ENCODE results near the gene OR14A2. TPM values are rescaled to one million over a fixed set of nuclear protein-coding genes. Genes with fewer than 3 reads are reported as not detected.
"Not testable (repeated sequence)": the region's sequence is repeated elsewhere in the genome, so short reads cannot be mapped to it uniquely, and the experiment has no call there.

The OR14A2 gene
- total and polyA plus RNA-seq, 2 donors (not counting 1 experiment from before 2014, with no cell fraction given), result not detected

DNA sequence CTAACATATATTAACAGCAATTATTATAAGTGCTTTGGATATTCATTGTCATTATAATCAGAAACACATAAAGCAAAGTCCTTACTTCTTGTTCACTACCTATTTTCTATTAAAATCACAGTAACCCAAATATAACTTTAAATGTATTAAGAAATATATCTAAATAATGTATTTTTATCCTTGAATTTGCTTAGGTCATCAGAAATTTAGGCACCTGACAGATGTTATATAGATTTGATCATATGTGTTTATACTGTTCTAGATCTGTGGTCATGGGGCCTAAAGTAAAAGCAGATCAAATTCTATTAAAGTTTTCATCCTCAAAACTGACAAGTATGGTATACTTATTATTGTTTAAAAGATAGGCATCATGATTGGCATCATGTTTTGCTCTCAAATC lies 21.7 kb upstream of the OR14A2 start:
- H3K9me3 Mint-ChIP-seq (ENCODE audit: insufficient read depth), result no peaks in the 10 kb centered on the region
- no peak overlapping the region for H3K4me3 Mint-ChIP-seq
- Histone ChIP-seq H3K36me3 (replicated peaks in 1 of 2; ENCODE audit: control extremely low read depth in 1 of 2, control insufficient read depth in 1 of 2, extremely low read depth in 1 of 2, insufficient read depth in 2 of 2, low read length in 1 of 2) (no peaks in the 10 kb centered on the region), H3K27me3 (replicated peaks in 1 of 4; ENCODE audit: control extremely low read depth in 1 of 4, control insufficient read depth in 3 of 4, insufficient read depth in 4 of 4, low read length in 3 of 4) (no peaks in the 10 kb centered on the region), H3K79me2 (ENCODE audit: control insufficient read depth, insufficient read depth, low read length) (no peaks in the 10 kb centered on the region), H3K4me1 (ENCODE audit: control insufficient read depth in 2 of 2, insufficient read depth in 2 of 2, low read length in 2 of 2) (no peaks in the 10 kb centered on the region), H2AFZ (ENCODE audit: insufficient read depth, low read depth, low read length, poor library complexity, severe bottlenecking) (no peak overlapping the region), H3K27ac (ENCODE audit: low read length in 2 of 2) (no peak overlapping the region), H4K20me1 (ENCODE audit: control insufficient read depth, insufficient read depth, low read length, poor library complexity, severe bottlenecking) (no peaks in the 10 kb centered on the region), H3K4me3 (ENCODE audit: control extremely low read depth in 1 of 5, extremely low read depth in 1 of 5, insufficient read depth in 1 of 5, low read depth in 2 of 5, low read length in 4 of 5) (no peak overlapping the region), H3K9ac (ENCODE audit: low read length) (no peak overlapping the region), H3K4me2 (replicated peaks; ENCODE audit: low read depth, low read length, poor library complexity, severe bottlenecking) (no peak overlapping the region), H3K9me3 (ENCODE audit: control extremely low read depth in 1 of 3, control insufficient read depth in 2 of 3, insufficient read depth in 1 of 3, low read length in 2 of 3) (no peaks in the 10 kb centered on the region)
- ChIA-PET CTCF (no interaction called here), POLR2A (no interaction called here)
- DNase-seq (no peak), ATAC-seq (ENCODE audit: low read depth) (no peak)
- intact Hi-C loops (cut with micrococcal nuclease), result no loop called here
- H3K4me1 Mint-ChIP-seq, result no peaks in the 10 kb centered on the region
- no peak for TF ChIP-seq EZH2 (IDR thresholded peaks at IDR 0.05; ENCODE audit: borderline replicate concordance, insufficient read depth, low read depth, low read length, poor library complexity, severe bottlenecking)
- TF ChIP-seq, protein P1, sequence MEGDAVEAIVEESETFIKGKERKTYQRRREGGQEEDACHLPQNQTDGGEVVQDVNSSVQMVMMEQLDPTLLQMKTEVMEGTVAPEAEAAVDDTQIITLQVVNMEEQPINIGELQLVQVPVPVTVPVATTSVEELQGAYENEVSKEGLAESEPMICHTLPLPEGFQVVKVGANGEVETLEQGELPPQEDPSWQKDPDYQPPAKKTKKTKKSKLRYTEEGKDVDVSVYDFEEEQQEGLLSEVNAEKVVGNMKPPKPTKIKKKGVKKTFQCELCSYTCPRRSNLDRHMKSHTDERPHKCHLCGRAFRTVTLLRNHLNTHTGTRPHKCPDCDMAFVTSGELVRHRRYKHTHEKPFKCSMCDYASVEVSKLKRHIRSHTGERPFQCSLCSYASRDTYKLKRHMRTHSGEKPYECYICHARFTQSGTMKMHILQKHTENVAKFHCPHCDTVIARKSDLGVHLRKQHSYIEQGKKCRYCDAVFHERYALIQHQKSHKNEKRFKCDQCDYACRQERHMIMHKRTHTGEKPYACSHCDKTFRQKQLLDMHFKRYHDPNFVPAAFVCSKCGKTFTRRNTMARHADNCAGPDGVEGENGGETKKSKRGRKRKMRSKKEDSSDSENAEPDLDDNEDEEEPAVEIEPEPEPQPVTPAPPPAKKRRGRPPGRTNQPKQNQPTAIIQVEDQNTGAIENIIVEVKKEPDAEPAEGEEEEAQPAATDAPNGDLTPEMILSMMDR (IDR thresholded peaks at IDR 0.05), result no peak
- no peak overlapping the region for H3K27ac Mint-ChIP-seq
- H3K27me3 Mint-ChIP-seq, result no peaks in the 10 kb centered on the region

DNA sequence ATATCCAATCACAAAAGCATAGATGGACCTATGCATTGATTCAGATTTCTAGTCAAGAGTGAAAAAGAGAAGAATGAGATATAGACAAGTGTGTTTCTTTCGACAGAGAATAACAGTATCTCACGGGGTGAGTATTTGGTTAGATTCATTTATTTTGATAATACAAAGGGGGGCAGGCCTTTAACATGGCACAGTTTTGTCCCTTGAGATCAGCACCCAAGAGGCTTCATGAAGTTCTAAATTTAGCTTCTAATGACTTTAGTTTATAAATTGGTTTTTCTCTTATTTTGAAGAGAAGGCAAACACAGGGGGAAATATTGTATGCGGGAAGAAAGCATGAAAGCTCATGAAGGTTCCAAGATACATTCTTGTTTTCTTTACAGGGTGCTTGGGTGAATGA lies 12.5 kb upstream of the OR14A2 start, which contains the start of gene OR1C1:
TSS of gene OR1C1 (minus strand) at position 101 of the 400 bp plus-strand sequence. CDS start 2,150 bp downstream, outside the sequence.
- 94% methylated on average over 2 of the region's 3 CpGs for WGBS (ENCODE audit: insufficient coverage)
- H3K36me3 ChIP-seq (replicated peaks in 1 of 2; ENCODE audit: control extremely low read depth in 1 of 2, control insufficient read depth in 1 of 2, extremely low read depth in 1 of 2, insufficient read depth in 2 of 2, low read length in 1 of 2), result no peaks in the 10 kb centered on the region
- H3K9ac ChIP-seq (ENCODE audit: low read length), result no peak within 1 kb of the TSS
- H3K4me1 Mint-ChIP-seq, result no peaks in the 10 kb centered on the region
- no peak within 1 kb of the TSS for H3K4me2 ChIP-seq (replicated peaks; ENCODE audit: low read depth, low read length, poor library complexity, severe bottlenecking)
- no peaks in the 10 kb centered on the region for H4K20me1 ChIP-seq (ENCODE audit: control insufficient read depth, insufficient read depth, low read length, poor library complexity, severe bottlenecking)
- H3K4me1 ChIP-seq (ENCODE audit: control insufficient read depth in 2 of 2, insufficient read depth in 2 of 2, low read length in 2 of 2), result no peaks in the 10 kb centered on the region
- no peaks in the 10 kb centered on the region for H3K27me3 ChIP-seq (replicated peaks in 1 of 4; ENCODE audit: control extremely low read depth in 1 of 4, control insufficient read depth in 3 of 4, insufficient read depth in 4 of 4, low read length in 3 of 4)
- H3K27ac ChIP-seq (ENCODE audit: low read length in 2 of 2), result no peak within 1 kb of the TSS
- no peak within 1 kb of the TSS for H3K4me3 ChIP-seq (ENCODE audit: control extremely low read depth in 1 of 5, extremely low read depth in 1 of 5, insufficient read depth in 1 of 5, low read depth in 2 of 5, low read length in 4 of 5)
- intact Hi-C loops (cut with micrococcal nuclease), result no loop called here
- no peak for ATAC-seq (ENCODE audit: low read depth)
- CTCF ChIA-PET, result no interaction called here
- H3K79me2 ChIP-seq (ENCODE audit: control insufficient read depth, insufficient read depth, low read length), result no peaks in the 10 kb centered on the region
- no peak within 1 kb of the TSS for H2AFZ ChIP-seq (ENCODE audit: insufficient read depth, low read depth, low read length, poor library complexity, severe bottlenecking)
- H3K4me3 Mint-ChIP-seq, result no peak within 1 kb of the TSS
- no peaks in the 10 kb centered on the region for H3K9me3 Mint-ChIP-seq (ENCODE audit: insufficient read depth)
- DNase-seq, result no peak
- no peaks in the 10 kb centered on the region for H3K9me3 ChIP-seq (ENCODE audit: control extremely low read depth in 1 of 3, control insufficient read depth in 2 of 3, insufficient read depth in 1 of 3, low read length in 2 of 3)
- H3K27me3 Mint-ChIP-seq, result no peaks in the 10 kb centered on the region
- no peak within 1 kb of the TSS for H3K27ac Mint-ChIP-seq
- POLR2A ChIA-PET, result no interaction called here
- TF ChIP-seq EZH2 (IDR thresholded peaks at IDR 0.05; ENCODE audit: borderline replicate concordance, insufficient read depth, low read depth, low read length, poor library complexity, severe bottlenecking), result no peak
- TF ChIP-seq, protein P1 (IDR thresholded peaks at IDR 0.05), result no peak

DNA sequence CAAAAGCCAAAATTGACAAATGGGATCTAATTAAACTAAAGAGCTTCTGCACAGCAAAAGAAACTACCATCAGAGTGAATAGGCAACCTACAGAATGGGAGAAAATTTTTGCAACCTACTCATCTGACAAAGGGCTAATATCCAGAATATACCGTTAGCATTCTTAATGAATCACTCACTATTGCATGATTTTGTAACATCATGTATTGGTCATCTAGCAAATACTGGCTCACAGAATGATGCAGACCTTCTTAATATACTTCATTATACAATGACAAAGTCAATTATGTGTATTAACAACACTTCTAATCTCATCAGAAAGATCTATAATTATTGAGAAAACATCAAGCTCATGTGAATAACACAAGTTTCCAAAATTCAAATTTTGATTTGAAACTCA lies 6.4 kb upstream of the OR14A2 start:
- H3K27me3 ChIP-seq (replicated peaks in 1 of 4; ENCODE audit: control extremely low read depth in 1 of 4, control insufficient read depth in 3 of 4, insufficient read depth in 4 of 4, low read length in 3 of 4); DNase-seq; ATAC-seq (ENCODE audit: low read depth); H3K9ac ChIP-seq (ENCODE audit: low read length); H3K27me3 Mint-ChIP-seq; H3K79me2 ChIP-seq (ENCODE audit: control insufficient read depth, insufficient read depth, low read length); CTCF ChIA-PET; H4K20me1 ChIP-seq (ENCODE audit: control insufficient read depth, insufficient read depth, low read length, poor library complexity, severe bottlenecking); H3K4me1 Mint-ChIP-seq; H3K4me3 Mint-ChIP-seq; H2AFZ ChIP-seq (ENCODE audit: insufficient read depth, low read depth, low read length, poor library complexity, severe bottlenecking); intact Hi-C loops (cut with micrococcal nuclease); POLR2A ChIA-PET; H3K27ac Mint-ChIP-seq; H3K4me1 ChIP-seq (ENCODE audit: control insufficient read depth in 2 of 2, insufficient read depth in 2 of 2, low read length in 2 of 2); H3K4me3 ChIP-seq (ENCODE audit: control extremely low read depth in 1 of 5, extremely low read depth in 1 of 5, insufficient read depth in 1 of 5, low read depth in 2 of 5, low read length in 4 of 5); H3K4me2 ChIP-seq (replicated peaks; ENCODE audit: low read depth, low read length, poor library complexity, severe bottlenecking); H3K27ac ChIP-seq (ENCODE audit: low read length in 2 of 2); H3K36me3 ChIP-seq (replicated peaks in 1 of 2; ENCODE audit: control extremely low read depth in 1 of 2, control insufficient read depth in 1 of 2, extremely low read depth in 1 of 2, insufficient read depth in 2 of 2, low read length in 1 of 2); H3K9me3 Mint-ChIP-seq (ENCODE audit: insufficient read depth): not testable (repeated sequence)
- WGBS (ENCODE audit: insufficient coverage), result no CpG with 5 or more reads among the region's 1 CpG
- peaks cover 0 to 13% (median 4%) of the 10 kb centered on the region in 3 donors for H3K9me3 ChIP-seq (ENCODE audit: control extremely low read depth in 1 of 3, control insufficient read depth in 2 of 3, insufficient read depth in 1 of 3, low read length in 2 of 3)

Measured in B cell (primary cell).